Pancreas (tissue), 10 donors: Measurements from ENCODE around the gene COG8. TPM values are rescaled to one million over a fixed set of nuclear protein-coding genes. Genes with fewer than 3 reads are reported as not detected.
A peak's percentile ranks its signal among the peaks of the same experiment; 100 is the strongest.
"Not testable (repeated sequence)": the region's sequence is repeated elsewhere in the genome, so short reads cannot be mapped to it uniquely, and the experiment has no call there.

Source experiments
- ATAC-seq, 4 donors: fragments of 200-7000 bp; cut with Tn5 transposase; one replicate each; pipeline versions ENCODE4 v1.8.0 to v1.9.1; 2020; ENCODE audit warnings: mild to moderate bottlenecking in 4 of 4, moderate library complexity in 4 of 4
- DNase-seq, 6 donors: peaks; one replicate each; pipeline ENCODE4 v3.0.0-alpha.2; 2020
- FAIRE-seq: peaks from 2 replicates; lab custom pipeline; 2012; peaks lifted over from hg19 to GRCh38; lab: Jason Lieb, UNC
- H3K27ac ChIP-seq, 4 donors: fragments of 200-600 bp; sonication (generic); 1 replicate in 3 of 4; 2 replicates in 1 of 4; pipeline versions ENCODE4 v1.5.0 to v1.8.0; 2020
- H3K27me3 ChIP-seq, 4 donors: fragments of 200-600 bp; one replicate each; pipeline ENCODE4 v1.8.0; 2021
- H3K36me3 ChIP-seq, 3 donors: fragments of 200-600 bp; sonication (generic) in 1 of 3; one replicate each; pipeline versions ENCODE4 v1.5.0 to v1.8.0; 2020 to 2021
- H3K4me1 ChIP-seq, 3 donors: fragments of 200-600 bp; one replicate each; pipeline ENCODE4 v1.8.0; 2021
- H3K4me3 ChIP-seq, 4 donors: fragments of 200-600 bp; sonication (generic) in 2 of 4; one replicate each; pipeline versions ENCODE4 v1.5.0 to v1.8.0; 2020 to 2021
- H3K9me3 ChIP-seq, 4 donors: fragments of 200-600 bp; one replicate each; pipeline ENCODE4 v1.8.0; 2021
- CTCF ChIP-seq, 4 donors: fragments of 200-600 bp; sonication (generic) in 3 of 4; IDR thresholded peaks; one replicate each; pipeline versions ENCODE4 v1.5.0 to v1.8.0; 2021; ENCODE audit warnings: antibody characterized with exemption in 4 of 4
- WGBS, 2 donors: extraction: QIAGEN DNeasy Blood & Tissue Kit; methylation state at CpG; one replicate each; pipeline ENCODE4 v1.1.7; 2013; 5-methylcytosine and 5-hydroxymethylcytosine counted together
- intact Hi-C, 3 donors: fragments of 100-400 bp; cut with DNase I; formaldehyde crosslinking; loops; one replicate each; pipeline versions ENCODE4 v1.11.1 to v1.14.2; 2022
- polyA plus RNA-seq, 2 donors: library from polyadenylated mRNA; stranded (reverse); fragments of 200-250 nt; gene quantifications; one replicate each; pipeline ENCODE4 v1.2.3, GENCODE V29; 2013
- total RNA-seq, 6 donors: library from RNA; stranded (reverse); fragmentation: NEBNext Ultra II Directional in 4 of 6; extraction: Animal tissue kit (Norgen Biotek cat#: 25700) in 4 of 6; gene quantifications; one replicate each; pipeline versions ENCODE4 v1.2.1 to v1.2.4, GENCODE V29; 2021 to 2023
- donor health status: healthy with polysubstance abuse.
- donor health status: DM: no; HTN: no; CAD: no; lungs with moderate emphysema.
- donor health status: DM: no; HTN: no; CAD: no.
- donor health status: control.
- donor health status: control.
- donor health status: Bipolar disorder and iron deficiency.
- donor health status: DM: yes; HTN: yes; CAD: no.
- donor health status: DM: no; HTN: no; CAD: no.
- donor health status: DM: no; HTN: no; CAD: no.
- donor health status: DM: yes; HTN: yes; CAD: no.

Gene COG8
- total and polyA plus RNA-seq, 8 donors = 16.2 to 29.0 (median 20.4) TPM

GRCh38 chr16:69293401-69293800 lies 46.0 kb downstream of the COG8 start:
- WGBS, 2 donors = 57% methylated on average over 3 of the region's 3 CpGs
- H3K27ac ChIP-seq = no peak overlapping the region
- FAIRE-seq (no peak), ATAC-seq (no peak), DNase-seq (no peak)
- TF ChIP-seq CTCF (IDR thresholded peaks at IDR 0.05) = no peak
- no peaks in the 10 kb centered on the region for H3K4me1 ChIP-seq
- no peaks in the 10 kb centered on the region for H3K36me3 ChIP-seq
- no peaks in the 10 kb centered on the region for H3K9me3 ChIP-seq
- no peaks in the 10 kb centered on the region for H3K27me3 ChIP-seq
- intact Hi-C loops = no loop called here
- no peak overlapping the region for H3K4me3 ChIP-seq

GRCh38 chr16:69291657-69292056 lies 47.7 kb downstream of the COG8 start:
- FAIRE-seq, DNase-seq, H3K4me1 ChIP-seq, H3K27ac ChIP-seq, ATAC-seq, H3K4me3 ChIP-seq, intact Hi-C loops, H3K9me3 ChIP-seq, H3K27me3 ChIP-seq, H3K36me3 ChIP-seq: not testable (repeated sequence)
- WGBS, 2 donors = 92 to 97% methylated on average over 9 of the region's 9 CpGs

- TF ChIP-seq CTCF (IDR thresholded peaks at IDR 0.05) = peak; percentile 26 to 71 (median 40)
- Histone ChIP-seq H3K9me3 (no peaks in the 10 kb centered on the region), H3K4me1 (no peaks in the 10 kb centered on the region), H3K27me3 (no peaks in the 10 kb centered on the region), H3K27ac (no peak overlapping the region), H3K4me3 (no peak overlapping the region), H3K36me3 (peaks cover 0 to 4% (median 0%) of the 10 kb centered on the region in 3 donors)
- DNase-seq (peak in 3 of 6 donors; percentile 15 to 34 (median 23)), FAIRE-seq (peak; percentile 96), ATAC-seq (peak; percentile 60 to 84 (median 76))
- WGBS, 2 donors = 51 to 57% methylated on average over 13 of the region's 13 CpGs
- intact Hi-C loops = loop anchor here in 2 of 3 donors (5.0 kb wide), 1 partner anchor 135 kb away; no protein-coding TSS in a partner anchor
Observed at GRCh38 chr16:69286941-69287713, 52.2 kb downstream of the COG8 start.

GRCh38 chr16:69285240-69285639 lies 54.1 kb downstream of the COG8 start:
- Histone ChIP-seq H3K4me3 (no peak overlapping the region), H3K36me3 (peaks cover 0 to 4% (median 0%) of the 10 kb centered on the region in 3 donors), H3K4me1 (no peaks in the 10 kb centered on the region), H3K9me3 (no peaks in the 10 kb centered on the region), H3K27ac (no peak overlapping the region), H3K27me3 (no peaks in the 10 kb centered on the region)
- TF ChIP-seq CTCF (IDR thresholded peaks at IDR 0.05) = no peak
- ATAC-seq (no peak), FAIRE-seq (no peak), DNase-seq (no peak)
- intact Hi-C loops = loop anchor here in 2 of 3 donors (5.0 kb wide), 1 partner anchor 133 kb away; no protein-coding TSS in a partner anchor
- WGBS, 2 donors = 84% methylated on average over 4 of the region's 4 CpGs

- FAIRE-seq = no peak
- Histone ChIP-seq H3K27me3 (no peaks in the 10 kb centered on the region), H3K4me1 (no peaks in the 10 kb centered on the region), H3K9me3 (no peaks in the 10 kb centered on the region), H3K27ac (no peak overlapping the region), H3K36me3 (peaks cover 0 to 4% (median 0%) of the 10 kb centered on the region in 3 donors), H3K4me3 (no peak overlapping the region)
- no peak for ATAC-seq
- DNase-seq = no peak
- TF ChIP-seq CTCF (IDR thresholded peaks at IDR 0.05) = no peak
- WGBS, 2 donors = 60 to 69% methylated on average over 4 of the region's 4 CpGs
- intact Hi-C loops = no loop called here
Observed at GRCh38 chr16:69283851-69284250, 55.5 kb downstream of the COG8 start.
